Progenitor cell of endocrine pancreas (in vitro differentiated cells): ENCODE results near the gene MORC4. TPM values are rescaled to one million over a fixed set of nuclear protein-coding genes. Genes with fewer than 3 reads are reported as not detected.

Experiments used
- DNase-seq: peaks from one replicate; pipeline ENCODE4 v3.0.0; 2021; ENCODE audit warnings: low spot score; ENCODE audit not compliant: unreplicated experiment
- H3K27ac Mint-ChIP-seq: 2 replicates; pipeline ENCODE4 v1.8.0; 2021; ENCODE audit warnings: mild to moderate bottlenecking, moderate library complexity, mixed read lengths
- H3K27me3 Mint-ChIP-seq: 2 replicates; pipeline ENCODE4 v1.8.0; 2021; ENCODE audit warnings: mixed read lengths
- H3K36me3 Mint-ChIP-seq: 2 replicates; pipeline ENCODE4 v1.8.0; 2022; ENCODE audit warnings: mixed read lengths; ENCODE audit not compliant: insufficient read depth
- H3K4me1 Mint-ChIP-seq: 2 replicates; pipeline ENCODE4 v1.8.0; 2021; ENCODE audit warnings: low read depth, mixed read lengths
- H3K4me3 Mint-ChIP-seq: 2 replicates; pipeline ENCODE4 v1.8.0; 2021; ENCODE audit warnings: low read depth, mild to moderate bottlenecking, moderate library complexity, mixed read lengths
- H3K9me3 Mint-ChIP-seq: 2 replicates; pipeline ENCODE4 v1.8.0; 2021; ENCODE audit warnings: low read depth, mixed read lengths
- total RNA-seq: library from RNA; stranded (reverse); gene quantifications from 2 replicates; pipeline ENCODE4 v1.2.1, GENCODE V29; 2021
- TF ChIP-seq, protein P1 (sequence below): fragments of 200-600 bp; sonication (generic); IDR thresholded peaks from one replicate; pipeline ENCODE4 v1.5.0; 2021; ENCODE audit warnings: antibody characterized with exemption, mild to moderate bottlenecking; ENCODE audit not compliant: unreplicated experiment

The MORC4 gene
- total RNA-seq, 1 donor from 2014 or later, result 15.8 TPM

GRCh38 chrX:106903856-106904528, 96.0 kb downstream of the MORC4 start:
- DNase-seq, result no peak
- no peak overlapping the region for H3K27ac Mint-ChIP-seq
- no peaks in the 10 kb centered on the region for H3K27me3 Mint-ChIP-seq
- H3K4me1 Mint-ChIP-seq, result peaks cover 4% of the 10 kb centered on the region
- H3K36me3 Mint-ChIP-seq, result no peaks in the 10 kb centered on the region
- TF ChIP-seq, protein P1, sequence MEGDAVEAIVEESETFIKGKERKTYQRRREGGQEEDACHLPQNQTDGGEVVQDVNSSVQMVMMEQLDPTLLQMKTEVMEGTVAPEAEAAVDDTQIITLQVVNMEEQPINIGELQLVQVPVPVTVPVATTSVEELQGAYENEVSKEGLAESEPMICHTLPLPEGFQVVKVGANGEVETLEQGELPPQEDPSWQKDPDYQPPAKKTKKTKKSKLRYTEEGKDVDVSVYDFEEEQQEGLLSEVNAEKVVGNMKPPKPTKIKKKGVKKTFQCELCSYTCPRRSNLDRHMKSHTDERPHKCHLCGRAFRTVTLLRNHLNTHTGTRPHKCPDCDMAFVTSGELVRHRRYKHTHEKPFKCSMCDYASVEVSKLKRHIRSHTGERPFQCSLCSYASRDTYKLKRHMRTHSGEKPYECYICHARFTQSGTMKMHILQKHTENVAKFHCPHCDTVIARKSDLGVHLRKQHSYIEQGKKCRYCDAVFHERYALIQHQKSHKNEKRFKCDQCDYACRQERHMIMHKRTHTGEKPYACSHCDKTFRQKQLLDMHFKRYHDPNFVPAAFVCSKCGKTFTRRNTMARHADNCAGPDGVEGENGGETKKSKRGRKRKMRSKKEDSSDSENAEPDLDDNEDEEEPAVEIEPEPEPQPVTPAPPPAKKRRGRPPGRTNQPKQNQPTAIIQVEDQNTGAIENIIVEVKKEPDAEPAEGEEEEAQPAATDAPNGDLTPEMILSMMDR, result no peak
- no peak overlapping the region for H3K4me3 Mint-ChIP-seq
- H3K9me3 Mint-ChIP-seq, result peaks cover 22% of the 10 kb centered on the region

- peaks cover 19% of the 10 kb centered on the region for H3K9me3 Mint-ChIP-seq
- no peaks in the 10 kb centered on the region for H3K27me3 Mint-ChIP-seq
- TF ChIP-seq, protein P1, result no peak
- H3K4me1 Mint-ChIP-seq, result peaks cover 4% of the 10 kb centered on the region
- no peak for DNase-seq
- no peak within 1 kb of the TSS for H3K27ac Mint-ChIP-seq
- no peak within 1 kb of the TSS for H3K4me3 Mint-ChIP-seq
- no peaks in the 10 kb centered on the region for H3K36me3 Mint-ChIP-seq
Measured at GRCh38 chrX:106903291-106903824, 96.7 kb downstream of the MORC4 start, which contains the start of gene RIPPLY1. Gene RIPPLY1, minus strand, starts transcription at chrX:106903341. Its CDS starts 54 bp downstream, at chrX:106903287.

- peaks cover 4% of the 10 kb centered on the region for H3K4me1 Mint-ChIP-seq
- no peak overlapping the region for H3K27ac Mint-ChIP-seq
Measured at GRCh38 chrX:106902684-106903083, 97.3 kb downstream of the MORC4 start.

DNA sequence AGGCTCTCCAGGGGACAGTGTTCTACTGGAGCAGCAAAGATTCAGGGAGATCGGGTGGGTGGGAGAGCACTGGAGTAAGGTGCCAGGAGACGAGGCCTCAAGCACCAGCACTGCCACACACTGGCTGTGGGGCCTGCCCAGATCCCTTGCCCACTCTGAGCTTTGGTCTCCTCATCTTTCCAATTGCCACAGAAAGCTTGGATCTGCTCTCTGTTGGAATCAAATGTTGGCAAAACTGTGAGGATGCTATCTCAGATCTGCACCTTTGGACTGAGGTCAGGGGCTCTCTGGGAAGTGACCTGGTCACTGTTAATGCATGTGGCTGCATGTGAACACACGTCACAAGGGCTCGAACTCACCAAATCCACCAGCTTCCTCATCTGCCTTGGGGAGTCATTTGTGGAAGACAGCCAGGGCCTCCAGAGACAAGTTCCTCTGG, 98.2 kb downstream of the MORC4 start:
- H3K4me3 Mint-ChIP-seq, result no peak overlapping the region
- peaks cover 4% of the 10 kb centered on the region for H3K4me1 Mint-ChIP-seq
- peaks cover 15% of the 10 kb centered on the region for H3K9me3 Mint-ChIP-seq
- no peak for DNase-seq
- TF ChIP-seq, protein P1, result no peak
- H3K27me3 Mint-ChIP-seq, result no peaks in the 10 kb centered on the region
- no peak overlapping the region for H3K27ac Mint-ChIP-seq
- no peaks in the 10 kb centered on the region for H3K36me3 Mint-ChIP-seq

More at GRCh38 chrX:106902684-106903083, 97.3 kb downstream of the MORC4 start:
- TF ChIP-seq, protein P1, result no peak
- Mint-ChIP-seq H3K36me3 (no peaks in the 10 kb centered on the region), H3K9me3 (peaks cover 16% of the 10 kb centered on the region), H3K4me3 (no peak overlapping the region), H3K27me3 (no peaks in the 10 kb centered on the region)
- no peak for DNase-seq

- H3K9me3 Mint-ChIP-seq, result peaks cover 12% of the 10 kb centered on the region
- no peak for DNase-seq
- TF ChIP-seq, protein P1, result no peak
- H3K27ac Mint-ChIP-seq, result no peak overlapping the region
- no peaks in the 10 kb centered on the region for H3K27me3 Mint-ChIP-seq
- no peaks in the 10 kb centered on the region for H3K36me3 Mint-ChIP-seq
- H3K4me1 Mint-ChIP-seq, result peaks cover 2% of the 10 kb centered on the region
- H3K4me3 Mint-ChIP-seq, result no peak overlapping the region
Measured at GRCh38 chrX:106901341-106901740, 98.7 kb downstream of the MORC4 start.
